HG03432 (cell line): Measurements from ENCODE around the gene MX1.

ENCODE experiments used
- ATAC-seq: cut with Tn5 transposase; IDR thresholded peaks from one replicate; pipeline ENCODE4 v1.9.1; 2021; ENCODE audit warnings: mild to moderate bottlenecking, moderate library complexity; ENCODE audit not compliant: unreplicated experiment

MX1 gene

GRCh38 chr21:41488080-41488479 lies 62.0 kb downstream of the MX1 start:
- ATAC-seq: no peak

GRCh38 chr21:41489329-41489728 lies 63.3 kb downstream of the MX1 start:
- no peak for ATAC-seq

- no peak for ATAC-seq
Observed at GRCh38 chr21:41490330-41490729, 64.3 kb downstream of the MX1 start.

GRCh38 chr21:41491412-41491811 lies 65.4 kb downstream of the MX1 start:
- ATAC-seq: no peak

GRCh38 chr21:41494242-41494641 lies 68.2 kb downstream of the MX1 start:
- ATAC-seq: no peak

GRCh38 chr21:41497008-41497407 lies 71.0 kb downstream of the MX1 start:
- ATAC-seq: no peak

- ATAC-seq: no peak
Observed at GRCh38 chr21:41497788-41498187, 71.7 kb downstream of the MX1 start.

- no peak for ATAC-seq
Observed at GRCh38 chr21:41499920-41500319, 73.9 kb downstream of the MX1 start.

GRCh38 chr21:41500363-41500762 lies 74.3 kb downstream of the MX1 start:
- no peak for ATAC-seq

- ATAC-seq: no peak
Observed at GRCh38 chr21:41500931-41501381, 74.9 kb downstream of the MX1 start.

- no peak for ATAC-seq
Observed at GRCh38 chr21:41501919-41502318, 75.9 kb downstream of the MX1 start.

GRCh38 chr21:41503331-41503730 lies 77.3 kb downstream of the MX1 start:
- ATAC-seq: no peak

GRCh38 chr21:41504030-41504429 lies 78.0 kb downstream of the MX1 start:
- no peak for ATAC-seq

GRCh38 chr21:41506005-41506594 lies 80.1 kb downstream of the MX1 start:
- ATAC-seq: no peak

- no peak for ATAC-seq
Observed at GRCh38 chr21:41506611-41507520, 80.8 kb downstream of the MX1 start.

- ATAC-seq: no peak
Observed at GRCh38 chr21:41507521-41508414, 81.7 kb downstream of the MX1 start, which contains the start of gene TMPRSS2. Gene TMPRSS2, minus strand, starts transcription at chr21:41508158. Its CDS starts 10,025 bp downstream, at chr21:41498133.

- no peak for ATAC-seq
Observed at GRCh38 chr21:41508415-41509144, 82.5 kb downstream of the MX1 start.
